Right lobe of liver (tissue), 6 donors: Measurements from ENCODE around the gene AIF1. TPM values are rescaled to one million over a fixed set of nuclear protein-coding genes. Genes with fewer than 3 reads are reported as not detected.
A peak's percentile ranks its signal among the peaks of the same experiment; 100 is the strongest.

Experiments used
- ATAC-seq, 4 donors: fragments of 200-7000 bp; cut with Tn5 transposase; one replicate each; pipeline ENCODE4 v1.9.1; 2020; ENCODE audit warnings: mild to moderate bottlenecking in 4 of 4, moderate library complexity in 4 of 4
- DNase-seq, 3 donors: peaks; one replicate each; pipeline ENCODE4 v3.0.0-alpha.2; 2020
- H3K27ac ChIP-seq, 3 donors: fragments of 200-600 bp; one replicate each; pipeline ENCODE4 v1.8.0; 2022
- H3K27me3 ChIP-seq, 2 donors: fragments of 200-600 bp; one replicate each; pipeline ENCODE4 v1.8.0; 2022
- H3K36me3 ChIP-seq, 4 donors: fragments of 200-600 bp; sonication (generic) in 1 of 4; one replicate each; pipeline versions ENCODE4 v1.5.1 to v1.8.0; 2017 to 2022; ENCODE audit warnings: control low read depth in 1 of 4
- H3K4me1 ChIP-seq, 4 donors: fragments of 200-600 bp; sonication (generic) in 1 of 4; one replicate each; pipeline versions ENCODE4 v1.5.1 to v1.8.0; 2017 to 2022; ENCODE audit warnings: control low read depth in 1 of 4
- H3K4me3 ChIP-seq, 3 donors: fragments of 200-600 bp; one replicate each; pipeline ENCODE4 v1.8.0; 2022
- H3K9me3 ChIP-seq, 4 donors: fragments of 200-600 bp; sonication (generic) in 1 of 4; one replicate each; pipeline versions ENCODE4 v1.5.1 to v1.8.0; 2017 to 2022; ENCODE audit warnings: control low read depth in 1 of 4
- POLR2A ChIP-seq: fragments of 450-650 bp; IDR thresholded peaks from one replicate; pipeline ENCODE4 v1.6.1; 2017; ENCODE audit warnings: antibody characterized with exemption, mild to moderate bottlenecking
- WGBS: methylation state at CpG from one replicate; pipeline ENCODE4 v1.1.6; 2018; ENCODE audit warnings: low coverage, low lambda C conversion rate; ENCODE audit not compliant: insufficient coverage; ENCODE audit errors: missing lambda C conversion rate; 5-methylcytosine and 5-hydroxymethylcytosine counted together
- intact Hi-C, 2 donors: fragments of 100-400 bp; cut with DNase I; formaldehyde crosslinking; loops; one replicate each; pipeline versions ENCODE4 v1.11.2 to v1.14.1; 2022
- total RNA-seq, 6 experiments: library from RNA; depleted of rRNA in 2 of 6; stranded (reverse); fragments of >200 nt in 2 of 6; fragmentation: NEBNext Ultra II Directional in 3 of 6; extraction: Animal tissue kit (Norgen Biotek cat#: 25700) in 3 of 6; gene quantifications; one replicate each; pipeline versions ENCODE4 v1.1.0 to v1.2.4, GENCODE V29; 2016 to 2023
- TF ChIP-seq, protein P1 (sequence below), 4 donors: fragments of 200-600 bp in 3 of 4; fragments of 450-650 bp in 1 of 4; IDR thresholded peaks; one replicate each; pipeline versions ENCODE4 v1.5.1 to v1.8.0; 2016 to 2022; ENCODE audit warnings: antibody characterized with exemption in 4 of 4, mild to moderate bottlenecking in 2 of 4
- donor health status: DM: no; HTN: yes; CAD: no.
- donor health status: DM: no; HTN: no; CAD: no.
- donor health status: DM: no; HTN: no; CAD: no.
- donor health status: DM: no; HTN: yes; CAD: no.
- donor health status: DM: no; HTN: yes; CAD: no.

Gene AIF1
- total RNA-seq, 6 experiments from 2014 or later: 6.7 to 28.5 (median 13.0) TPM

DNA sequence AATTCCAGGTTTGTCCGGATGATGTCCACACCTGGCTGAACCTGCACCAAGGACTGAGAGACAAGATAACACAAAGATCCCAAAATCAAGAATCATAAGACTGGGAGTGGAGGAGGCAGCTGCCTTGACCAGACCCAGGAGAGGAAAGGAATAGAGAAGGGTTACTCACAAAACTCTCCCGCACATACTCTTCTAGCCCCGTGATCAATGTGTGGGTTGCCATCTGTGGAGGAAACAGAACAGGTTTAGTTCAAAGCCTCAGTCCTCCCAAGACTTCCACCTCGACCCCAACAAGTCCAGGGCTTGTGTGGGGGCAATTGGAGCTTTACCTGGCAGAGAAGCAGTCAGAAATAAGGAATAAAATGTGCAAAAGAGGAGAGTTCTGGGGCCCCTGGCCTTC, 26.3 kb downstream of the AIF1 start:
- Histone ChIP-seq H3K27me3 (no peaks in the 10 kb centered on the region), H3K4me3 (no peak overlapping the region), H3K27ac (no peak overlapping the region), H3K36me3 (peaks cover 4 to 97% (median 52%) of the 10 kb centered on the region in 4 donors), H3K9me3 (no peaks in the 10 kb centered on the region), H3K4me1 (peaks cover 0 to 18% (median 0%) of the 10 kb centered on the region in 4 donors)
- ATAC-seq: no peak
- TF ChIP-seq, protein P1, sequence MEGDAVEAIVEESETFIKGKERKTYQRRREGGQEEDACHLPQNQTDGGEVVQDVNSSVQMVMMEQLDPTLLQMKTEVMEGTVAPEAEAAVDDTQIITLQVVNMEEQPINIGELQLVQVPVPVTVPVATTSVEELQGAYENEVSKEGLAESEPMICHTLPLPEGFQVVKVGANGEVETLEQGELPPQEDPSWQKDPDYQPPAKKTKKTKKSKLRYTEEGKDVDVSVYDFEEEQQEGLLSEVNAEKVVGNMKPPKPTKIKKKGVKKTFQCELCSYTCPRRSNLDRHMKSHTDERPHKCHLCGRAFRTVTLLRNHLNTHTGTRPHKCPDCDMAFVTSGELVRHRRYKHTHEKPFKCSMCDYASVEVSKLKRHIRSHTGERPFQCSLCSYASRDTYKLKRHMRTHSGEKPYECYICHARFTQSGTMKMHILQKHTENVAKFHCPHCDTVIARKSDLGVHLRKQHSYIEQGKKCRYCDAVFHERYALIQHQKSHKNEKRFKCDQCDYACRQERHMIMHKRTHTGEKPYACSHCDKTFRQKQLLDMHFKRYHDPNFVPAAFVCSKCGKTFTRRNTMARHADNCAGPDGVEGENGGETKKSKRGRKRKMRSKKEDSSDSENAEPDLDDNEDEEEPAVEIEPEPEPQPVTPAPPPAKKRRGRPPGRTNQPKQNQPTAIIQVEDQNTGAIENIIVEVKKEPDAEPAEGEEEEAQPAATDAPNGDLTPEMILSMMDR (IDR thresholded peaks at IDR 0.05): no peak
- TF ChIP-seq POLR2A: no peak
- WGBS: 78% methylated on average over 3 of the region's 4 CpGs
- DNase-seq: no peak
- intact Hi-C loops: no loop called here

- intact Hi-C loops: no loop called here
- H3K36me3 ChIP-seq: peaks cover 4 to 96% (median 52%) of the 10 kb centered on the region in 4 donors
- H3K27me3 ChIP-seq: no peaks in the 10 kb centered on the region
- H3K4me3 ChIP-seq: no peak overlapping the region
- H3K27ac ChIP-seq: peak overlapping the region in 1 of 3 donors; percentile 22
- H3K9me3 ChIP-seq: no peaks in the 10 kb centered on the region
- peaks cover 0 to 18% (median 0%) of the 10 kb centered on the region in 4 donors for H3K4me1 ChIP-seq
- peak in 1 of 3 donors; percentile 16 for DNase-seq
- 55% methylated on average over 5 of the region's 6 CpGs for WGBS
- no peak for TF ChIP-seq POLR2A
- TF ChIP-seq, protein P1 (IDR thresholded peaks at IDR 0.05): no peak
- ATAC-seq: peak in 2 of 4 donors; percentile 12 to 47
Observed at GRCh38 chr6:31642798-31643570, 27.9 kb downstream of the AIF1 start.

DNA sequence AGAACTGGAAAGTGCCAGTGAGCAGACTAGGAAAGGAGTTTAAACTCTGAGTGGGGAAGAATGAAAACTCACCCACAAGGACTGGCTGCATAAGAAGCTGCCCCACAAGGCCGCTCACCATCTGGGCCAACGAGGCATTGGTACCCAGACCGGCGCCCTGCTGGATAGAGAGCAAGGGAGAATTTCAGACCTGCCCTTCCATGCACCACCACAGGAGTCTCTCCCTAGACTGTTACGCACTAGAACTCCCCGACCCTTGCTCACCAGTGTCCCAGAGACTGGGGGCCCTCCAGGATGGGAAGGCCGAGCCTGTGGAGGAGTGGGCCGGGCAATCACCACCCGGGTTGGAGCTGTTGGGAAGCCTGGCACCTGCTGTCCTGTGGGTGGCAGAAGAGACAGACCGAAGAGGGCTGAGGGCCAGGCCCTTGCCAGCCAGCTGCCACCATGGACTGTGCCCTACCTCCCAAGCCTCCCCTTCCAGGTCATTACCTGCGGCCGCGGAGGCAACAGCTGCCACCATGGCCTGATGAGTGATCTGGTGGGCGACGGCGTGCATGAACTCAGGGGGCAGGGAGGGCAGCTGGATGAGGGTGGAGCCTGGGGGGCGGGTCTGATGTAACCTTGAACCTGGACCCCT, 28.9 kb downstream of the AIF1 start:
- Histone ChIP-seq H3K27ac (peak overlapping the region in 1 of 3 donors; percentile 43), H3K36me3 (peaks cover 4 to 96% (median 53%) of the 10 kb centered on the region in 4 donors), H3K4me1 (peaks cover 0 to 18% (median 0%) of the 10 kb centered on the region in 4 donors), H3K4me3 (no peak overlapping the region), H3K27me3 (no peaks in the 10 kb centered on the region), H3K9me3 (no peaks in the 10 kb centered on the region)
- DNase-seq: peak; percentile 55 to 80 (median 78)
- TF ChIP-seq POLR2A: no peak
- TF ChIP-seq, protein P1 (IDR thresholded peaks at IDR 0.05): peak in 3 of 4 donors; percentile 4 to 47 (median 30)
- 64% methylated on average over 6 of the region's 17 CpGs for whole genome bisulfite sequencing
- intact Hi-C loops: no loop called here
- ATAC-seq: peak; percentile 79 to 93 (median 87)

DNA sequence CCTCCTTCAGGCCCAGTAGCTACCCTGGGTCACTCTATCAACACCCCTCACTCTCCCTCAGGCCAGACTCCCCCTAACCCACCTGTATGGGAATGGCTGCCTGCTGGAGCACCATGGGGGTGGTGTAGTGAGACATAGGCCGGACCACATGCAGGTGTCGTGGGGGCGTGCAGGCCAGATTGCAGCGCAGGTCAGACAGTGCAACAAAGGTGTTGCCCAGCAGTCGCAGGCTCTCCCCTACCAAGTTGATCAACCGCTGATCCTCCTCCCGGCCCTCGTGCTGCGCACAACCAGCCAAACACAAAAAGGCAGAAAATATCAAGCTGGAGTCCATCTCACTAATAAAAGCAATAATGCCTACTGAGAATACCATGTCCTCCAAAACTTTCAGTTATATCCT, 30.3 kb downstream of the AIF1 start:
- H3K27me3 ChIP-seq: no peaks in the 10 kb centered on the region
- H3K4me3 ChIP-seq: no peak overlapping the region
- intact Hi-C loops: no loop called here
- H3K36me3 ChIP-seq: peaks cover 4 to 93% (median 48%) of the 10 kb centered on the region in 4 donors
- peaks cover 0 to 18% (median 0%) of the 10 kb centered on the region in 4 donors for H3K4me1 ChIP-seq
- no peak overlapping the region for H3K27ac ChIP-seq
- no peaks in the 10 kb centered on the region for H3K9me3 ChIP-seq
- ATAC-seq (no peak), DNase-seq (no peak)
- TF ChIP-seq, protein P1 (IDR thresholded peaks at IDR 0.05): no peak
- TF ChIP-seq POLR2A: no peak
- 95% methylated on average over 6 of the region's 9 CpGs for WGBS
